RWPE1 (cell line): Measurements from ENCODE around the gene LINGO4.
"Not testable (repeated sequence)": the region's sequence is repeated elsewhere in the genome, so short reads cannot be mapped to it uniquely, and the experiment has no call there.

ENCODE experiments used
- CTCF ChIA-PET: fragments of 350-600 bp; sonication (Branson Sonifier 250); formaldehyde crosslinking; extraction: SDS; loops from one replicate; lab custom pipeline; 2021; lab: Yijun Ruan, JAX
- POLR2A ChIA-PET: fragments of 400-600 bp; formaldehyde crosslinking; extraction: SDS; loops from one replicate; lab custom pipeline; 2020; ENCODE audit warnings: antibody characterized with exemption; ENCODE audit not compliant: low non-redundant PET; lab: Yijun Ruan, JAX
- DNase-seq: peaks from one replicate; pipeline ENCODE4 v3.0.0; 2012; ENCODE audit warnings: low spot score
- H3K27ac ChIP-seq: fragments of 450-650 bp; 2 replicates; pipeline ENCODE4 v1.5.1; 2017
- TF ChIP-seq, protein P1 (sequence below): fragments of 450-650 bp; conservative IDR thresholded peaks from 2 replicates; pipeline ENCODE4 v1.5.1; 2017; ENCODE audit warnings: low read depth, mild to moderate bottlenecking

Gene LINGO4

DNA sequence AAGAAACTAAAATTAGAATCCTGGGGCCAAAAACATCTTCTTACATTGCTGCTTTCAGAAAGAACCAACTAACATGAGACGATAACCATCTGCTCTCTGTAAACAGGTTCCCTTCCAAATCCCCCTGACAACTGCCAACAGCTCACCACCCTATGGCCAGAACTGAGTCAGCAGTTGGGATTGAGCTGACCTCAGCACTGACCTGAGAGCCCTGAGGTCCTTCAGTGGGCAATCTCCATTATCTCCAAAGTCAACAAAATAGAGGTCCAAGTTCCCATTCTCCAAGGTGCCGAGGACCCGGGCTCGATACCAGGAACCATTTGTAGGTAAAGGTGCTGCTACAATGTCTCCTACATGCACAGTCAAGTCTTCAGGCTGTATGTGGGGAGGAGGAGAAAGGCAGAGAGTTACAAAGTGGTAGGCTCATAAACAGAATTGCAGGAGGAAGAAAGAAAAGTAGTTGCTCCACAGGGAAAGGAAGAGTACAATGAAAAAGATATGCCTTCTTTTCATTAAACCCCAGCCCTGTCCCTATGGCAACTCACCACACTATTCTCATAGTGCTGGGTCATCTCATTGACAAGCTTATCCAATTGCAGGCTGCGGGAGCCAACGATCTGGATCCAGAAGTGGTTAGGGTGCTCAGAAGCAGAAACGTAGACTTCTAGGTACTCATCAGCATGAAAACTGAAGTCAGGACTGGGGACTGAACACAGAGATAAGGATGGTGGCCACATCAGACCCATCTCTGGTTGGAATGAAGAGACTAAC is 29.1 kb downstream of the LINGO4 start:
- CTCF ChIA-PET, result interaction anchor here (1.1 kb wide), 1 partner anchor 12 kb away, joined by 3 read pairs; no protein-coding TSS in a partner anchor
- TF ChIP-seq, protein P1, sequence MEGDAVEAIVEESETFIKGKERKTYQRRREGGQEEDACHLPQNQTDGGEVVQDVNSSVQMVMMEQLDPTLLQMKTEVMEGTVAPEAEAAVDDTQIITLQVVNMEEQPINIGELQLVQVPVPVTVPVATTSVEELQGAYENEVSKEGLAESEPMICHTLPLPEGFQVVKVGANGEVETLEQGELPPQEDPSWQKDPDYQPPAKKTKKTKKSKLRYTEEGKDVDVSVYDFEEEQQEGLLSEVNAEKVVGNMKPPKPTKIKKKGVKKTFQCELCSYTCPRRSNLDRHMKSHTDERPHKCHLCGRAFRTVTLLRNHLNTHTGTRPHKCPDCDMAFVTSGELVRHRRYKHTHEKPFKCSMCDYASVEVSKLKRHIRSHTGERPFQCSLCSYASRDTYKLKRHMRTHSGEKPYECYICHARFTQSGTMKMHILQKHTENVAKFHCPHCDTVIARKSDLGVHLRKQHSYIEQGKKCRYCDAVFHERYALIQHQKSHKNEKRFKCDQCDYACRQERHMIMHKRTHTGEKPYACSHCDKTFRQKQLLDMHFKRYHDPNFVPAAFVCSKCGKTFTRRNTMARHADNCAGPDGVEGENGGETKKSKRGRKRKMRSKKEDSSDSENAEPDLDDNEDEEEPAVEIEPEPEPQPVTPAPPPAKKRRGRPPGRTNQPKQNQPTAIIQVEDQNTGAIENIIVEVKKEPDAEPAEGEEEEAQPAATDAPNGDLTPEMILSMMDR, result no peak
- no peak overlapping the region for H3K27ac ChIP-seq
- POLR2A ChIA-PET, result no interaction called here
- no peak for DNase-seq

DNA sequence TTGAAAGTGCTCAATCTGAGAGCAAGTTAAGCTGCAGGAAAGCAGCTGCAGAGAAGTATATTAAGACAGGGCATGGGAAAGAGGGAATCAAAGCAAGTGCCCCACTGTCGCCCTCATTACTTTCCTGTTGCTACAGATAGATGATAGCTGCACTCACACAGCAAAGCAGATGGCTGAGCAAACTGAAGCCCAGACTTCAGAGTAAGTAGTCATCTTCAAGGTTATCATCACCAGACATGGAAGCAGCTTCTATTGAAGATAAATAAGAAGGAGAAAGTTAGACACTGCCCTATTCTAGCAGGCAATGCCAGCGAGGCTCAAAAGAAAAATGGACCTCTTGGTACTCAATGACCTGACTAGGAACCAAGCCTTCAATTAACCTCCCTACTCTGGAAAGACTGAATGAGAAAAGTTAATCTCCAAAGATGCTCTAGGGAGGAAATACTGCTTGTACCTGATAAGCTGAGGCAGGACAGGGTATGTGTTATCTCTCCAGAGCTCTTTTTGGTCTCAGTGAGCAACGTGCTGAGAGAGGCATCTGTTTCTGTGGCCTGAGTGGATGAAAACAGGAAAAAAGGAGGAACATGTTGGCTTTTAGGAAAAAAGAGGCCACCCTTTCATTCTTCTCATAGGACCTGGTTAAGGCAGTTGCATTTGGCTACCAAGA is 30.8 kb downstream of the LINGO4 start:
- no peak overlapping the region for H3K27ac ChIP-seq

DNA sequence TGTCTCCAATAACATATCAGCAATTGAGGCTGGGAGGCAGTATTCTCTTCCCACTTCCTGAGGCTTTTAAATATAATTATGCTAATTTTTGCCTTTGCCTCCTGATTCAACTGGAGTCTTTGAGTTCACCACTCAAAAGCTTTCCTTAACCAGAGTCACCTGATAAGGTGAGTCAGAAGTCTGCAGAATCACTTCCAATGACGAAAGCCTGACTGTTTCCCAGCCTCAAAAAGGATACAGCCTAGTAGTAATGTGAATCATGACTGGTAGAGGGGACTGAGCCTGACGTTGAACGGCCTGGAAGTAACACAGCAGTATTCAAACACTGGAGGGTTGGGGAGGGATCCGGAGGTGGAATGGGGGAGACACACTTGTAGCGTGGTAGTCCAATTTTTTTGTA is 31.5 kb downstream of the LINGO4 start:
- CTCF ChIA-PET, result interaction anchor here (0.6 to 0.7 kb wide), 3 partner anchors 33 to 544 kb away, joined by 3 to 4 read pairs (median 3); no protein-coding TSS in a partner anchor
- POLR2A ChIA-PET, result no interaction called here
- peak; percentile 87 for DNase-seq
- no peak overlapping the region for H3K27ac ChIP-seq
- TF ChIP-seq, protein P1, result no peak

More for the DNA sequence above, 30.8 kb downstream of the LINGO4 start:
- ChIA-PET CTCF (interaction anchor here (0.6 kb wide), 2 partner anchors 311 to 434 kb away, joined by 3 to 4 read pairs; no protein-coding TSS in a partner anchor), POLR2A (no interaction called here)
- TF ChIP-seq, protein P1, result no peak
- no peak for DNase-seq

DNA sequence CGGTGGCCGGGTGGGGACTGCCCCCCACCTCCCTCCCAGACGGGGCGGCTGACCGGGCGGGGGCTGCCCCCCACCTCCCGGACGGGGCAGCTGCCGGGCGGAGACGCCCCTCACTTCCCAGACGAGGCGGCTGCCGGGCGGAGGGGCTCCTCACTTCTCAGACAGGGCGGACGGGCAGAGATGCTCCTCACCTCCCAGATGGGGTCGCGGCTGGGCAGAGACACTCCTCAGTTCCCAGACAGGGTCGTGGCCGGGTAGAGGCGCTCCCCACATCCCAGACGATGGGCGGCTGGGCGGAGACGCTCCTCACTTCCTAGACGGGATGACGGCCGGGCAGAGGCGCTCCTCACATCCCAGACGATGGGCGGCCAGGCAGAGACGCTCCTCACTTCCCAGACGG is 35.9 kb downstream of the LINGO4 start:
- POLR2A ChIA-PET, H3K27ac ChIP-seq, CTCF ChIA-PET, DNase-seq: not testable (repeated sequence)

DNA sequence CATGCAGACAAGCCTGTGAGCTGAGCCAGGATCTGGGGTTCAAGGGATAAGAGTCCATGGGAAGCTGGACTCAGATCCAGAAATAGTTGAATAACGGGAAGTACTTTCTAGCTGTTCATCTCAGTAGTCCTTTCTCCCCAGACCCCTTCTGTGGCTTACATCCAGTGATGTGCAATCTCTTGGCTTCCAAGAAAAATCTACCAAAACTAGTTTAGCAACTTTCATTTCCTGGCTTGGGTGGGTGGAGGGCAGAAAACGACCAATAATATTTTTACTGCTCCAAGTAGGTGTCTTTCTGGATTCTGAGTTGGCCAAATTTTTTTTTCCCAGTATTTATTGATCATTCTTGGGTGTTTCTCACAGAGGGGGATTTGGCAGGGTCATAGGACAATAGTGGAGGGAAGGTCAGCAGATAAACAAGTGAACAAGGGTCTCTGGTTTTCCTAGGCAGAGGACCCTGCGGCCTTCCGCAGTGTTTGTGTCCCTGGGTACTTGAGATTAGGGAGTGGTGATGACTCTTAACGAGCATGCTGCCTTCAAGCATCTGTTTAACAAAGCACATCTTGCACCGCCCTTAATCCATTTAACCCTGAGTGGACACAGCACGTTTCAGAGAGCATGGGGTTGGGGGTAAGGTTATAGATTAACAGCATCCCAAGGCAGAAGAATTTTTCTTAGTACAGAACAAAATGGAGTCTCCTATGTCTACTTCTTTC is 36.7 kb downstream of the LINGO4 start:
- CTCF ChIA-PET, POLR2A ChIA-PET, H3K27ac ChIP-seq: not testable (repeated sequence)
- DNase-seq, result peak; percentile 69

DNA sequence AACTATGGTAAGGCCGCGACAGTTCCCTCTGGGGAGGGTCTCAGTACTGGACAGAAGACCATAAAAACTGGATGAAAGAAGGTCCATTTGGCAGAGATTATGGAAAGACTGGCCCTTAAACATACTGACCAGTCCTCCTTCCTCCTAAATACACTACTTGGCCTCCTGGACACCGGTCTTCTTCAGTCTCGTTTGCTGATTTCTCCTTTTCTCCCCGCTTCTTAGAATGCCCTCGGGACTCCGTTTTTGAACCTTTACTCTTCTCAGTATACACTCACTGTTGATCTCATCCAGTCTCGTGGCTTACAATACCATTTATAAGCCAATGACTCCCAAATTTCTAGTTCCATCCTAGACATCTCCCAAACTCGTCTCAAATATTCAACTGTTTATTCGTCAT is 41.2 kb downstream of the LINGO4 start:
- no peak for DNase-seq
- TF ChIP-seq, protein P1, result no peak
- POLR2A ChIA-PET, result no interaction called here
- no peak overlapping the region for H3K27ac ChIP-seq
- CTCF ChIA-PET, result interaction anchor here (1.2 kb wide), 1 partner anchor 22 kb away, joined by 4 read pairs; no protein-coding TSS in a partner anchor
